ENCODE results near the gene RPS3.

DNA sequence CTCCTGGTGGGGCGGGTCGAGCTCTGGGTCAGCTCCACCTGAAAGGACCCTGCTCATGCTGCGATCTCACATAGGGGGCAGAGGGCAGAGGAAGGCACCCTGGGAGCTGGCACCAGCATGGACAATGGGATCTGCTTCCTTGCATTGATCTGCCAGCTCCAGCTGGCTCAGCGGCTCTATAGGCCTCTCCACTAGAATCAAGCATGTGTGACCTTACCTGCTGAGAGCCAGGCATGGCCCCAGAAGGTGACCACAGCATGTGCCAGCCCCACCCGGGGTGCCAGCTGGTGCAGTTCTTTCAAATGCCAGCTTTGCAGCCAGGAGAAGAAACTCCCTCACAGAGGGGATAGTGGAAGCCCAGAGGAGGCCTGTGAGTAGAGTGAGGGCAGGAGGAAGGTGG is 55.7 kb downstream of the RPS3 start:
- TF ChIP-seq, protein P1, sequence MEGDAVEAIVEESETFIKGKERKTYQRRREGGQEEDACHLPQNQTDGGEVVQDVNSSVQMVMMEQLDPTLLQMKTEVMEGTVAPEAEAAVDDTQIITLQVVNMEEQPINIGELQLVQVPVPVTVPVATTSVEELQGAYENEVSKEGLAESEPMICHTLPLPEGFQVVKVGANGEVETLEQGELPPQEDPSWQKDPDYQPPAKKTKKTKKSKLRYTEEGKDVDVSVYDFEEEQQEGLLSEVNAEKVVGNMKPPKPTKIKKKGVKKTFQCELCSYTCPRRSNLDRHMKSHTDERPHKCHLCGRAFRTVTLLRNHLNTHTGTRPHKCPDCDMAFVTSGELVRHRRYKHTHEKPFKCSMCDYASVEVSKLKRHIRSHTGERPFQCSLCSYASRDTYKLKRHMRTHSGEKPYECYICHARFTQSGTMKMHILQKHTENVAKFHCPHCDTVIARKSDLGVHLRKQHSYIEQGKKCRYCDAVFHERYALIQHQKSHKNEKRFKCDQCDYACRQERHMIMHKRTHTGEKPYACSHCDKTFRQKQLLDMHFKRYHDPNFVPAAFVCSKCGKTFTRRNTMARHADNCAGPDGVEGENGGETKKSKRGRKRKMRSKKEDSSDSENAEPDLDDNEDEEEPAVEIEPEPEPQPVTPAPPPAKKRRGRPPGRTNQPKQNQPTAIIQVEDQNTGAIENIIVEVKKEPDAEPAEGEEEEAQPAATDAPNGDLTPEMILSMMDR (conservative IDR thresholded peaks at IDR 0.05; ENCODE audit: low read depth in 2 of 2): no peak
- TF ChIP-seq EZH2 (IDR thresholded peaks at IDR 0.05; ENCODE audit: low read depth, unreplicated experiment) (no peak), CREB1 (CRISPR knock-in tag; IDR thresholded peaks at IDR 0.05; ENCODE audit: low read depth) (no peak), POLR2AphosphoS5 (IDR thresholded peaks at IDR 0.05; ENCODE audit: low read depth) (no peak)
